ENCODE results near the gene SACM1L. TPM values are rescaled to one million over a fixed set of nuclear protein-coding genes. Genes with fewer than 3 reads are reported as not detected.
A peak's percentile ranks its signal among the peaks of the same experiment; 100 is the strongest.

Gene SACM1L
- 73.3 TPM for polyA plus RNA-seq
- long read RNA-seq, donor 1, transcript SACM1L-201 (20 exons, 3,723 nt): major isoform, 6 of 35 reads
- long read RNA-seq, donor 1, partial matches to known transcripts: 28 of 35 reads
- long read RNA-seq, donor 1, other reads (novel, unspliced or antisense): 0 of 35 reads
- long read RNA-seq, donor 2, transcript SACM1L-201 (20 exons, 3,723 nt): major isoform, 12 of 85 reads
- long read RNA-seq, donor 2, partial matches to known transcripts: 65 of 85 reads
- long read RNA-seq, donor 2, other reads (novel, unspliced or antisense): 0 of 85 reads
- long read RNA-seq, donor 3: 0 reads
- long read RNA-seq, donor 4, partial matches to known transcripts: 0 of 1 reads
- long read RNA-seq, donor 4, other reads (novel, unspliced or antisense): 0 of 1 reads
- long read RNA-seq, donor 5, transcript SACM1L-201 (20 exons, 3,723 nt): major isoform, 6 of 23 reads
- long read RNA-seq, donor 5, partial matches to known transcripts: 13 of 23 reads
- long read RNA-seq, donor 5, other reads (novel, unspliced or antisense): 0 of 23 reads
- long read RNA-seq, donor 6, transcript SACM1L-201 (20 exons, 3,723 nt): major isoform, 10 of 32 reads
- long read RNA-seq, donor 6, partial matches to known transcripts: 21 of 32 reads
- long read RNA-seq, donor 6, other reads (novel, unspliced or antisense): 0 of 32 reads
- long read RNA-seq, donor 7, partial matches to known transcripts: 25 of 28 reads
- long read RNA-seq, donor 7, other reads (novel, unspliced or antisense): 0 of 28 reads
- long read RNA-seq, donor 8, transcript SACM1L-201 (20 exons, 3,723 nt): major isoform, 10 of 51 reads
- long read RNA-seq, donor 8, transcript SACM1L-209 (4 exons, 854 nt): minor isoform, 6 of 51 reads
- long read RNA-seq, donor 8, partial matches to known transcripts: 34 of 51 reads
- long read RNA-seq, donor 8, other reads (novel, unspliced or antisense): 0 of 51 reads
- long read RNA-seq, donor 9, transcript SACM1L-201 (20 exons, 3,723 nt): major isoform, 6 of 7 reads
- long read RNA-seq, donor 9, partial matches to known transcripts: 0 of 7 reads
- long read RNA-seq, donor 9, other reads (novel, unspliced or antisense): 0 of 7 reads
- long read RNA-seq, donor 10, transcript SACM1L-201 (20 exons, 3,723 nt): major isoform, 11 of 54 reads
- long read RNA-seq, donor 10, partial matches to known transcripts: 38 of 54 reads
- long read RNA-seq, donor 10, other reads (novel, unspliced or antisense): 0 of 54 reads
- long read RNA-seq, donor 11, transcript SACM1L-201 (20 exons, 3,723 nt): major isoform, 6 of 48 reads
- long read RNA-seq, donor 11, partial matches to known transcripts: 40 of 48 reads
- long read RNA-seq, donor 11, other reads (novel, unspliced or antisense): 0 of 48 reads

GRCh38 chr3:45688882-45689786 lies at the start of gene SACM1L:
SACM1L (plus strand) TSS chr3:45689396; CDS start chr3:45689466, 70 bp downstream.
- Histone ChIP-seq H3K27ac (ENCODE audit: low read length) (peak within 1 kb of the TSS; percentile 85), H3K4me3 (ENCODE audit: low read length) (peak within 1 kb of the TSS; percentile 83), H3K9me3 (ENCODE audit: control insufficient read depth, low read depth, low read length) (no peaks in the 10 kb centered on the region), H3K27me3 (ENCODE audit: control insufficient read depth, insufficient read depth, low read length) (no peaks in the 10 kb centered on the region), H3K4me1 (ENCODE audit: control insufficient read depth, insufficient read depth, low read length) (peaks cover 19% of the 10 kb centered on the region), H3K36me3 (ENCODE audit: control insufficient read depth, insufficient read depth, low read length) (peaks cover 2% of the 10 kb centered on the region)
- peak; percentile 98 to 99 for DNase-seq
- no CpG with 5 or more reads among the region's 81 CpGs for WGBS (ENCODE audit: insufficient coverage, low lambda C conversion rate)

GRCh38 chr3:45640091-45640507 lies 49.1 kb upstream of the SACM1L start:
- no peaks in the 10 kb centered on the region for H3K27me3 ChIP-seq (ENCODE audit: control insufficient read depth, insufficient read depth, low read length)
- peaks cover 15% of the 10 kb centered on the region for H3K36me3 ChIP-seq (ENCODE audit: control insufficient read depth, insufficient read depth, low read length)
- peak overlapping the region; percentile 54 for H3K27ac ChIP-seq (ENCODE audit: low read length)
- peaks cover 6% of the 10 kb centered on the region for H3K4me1 ChIP-seq (ENCODE audit: control insufficient read depth, insufficient read depth, low read length)
- WGBS (ENCODE audit: insufficient coverage, low lambda C conversion rate): no CpG with 5 or more reads among the region's 1 CpG
- no peak for DNase-seq
- no peaks in the 10 kb centered on the region for H3K9me3 ChIP-seq (ENCODE audit: control insufficient read depth, low read depth, low read length)
- no peak overlapping the region for H3K4me3 ChIP-seq (ENCODE audit: low read length)

GRCh38 chr3:45640724-45641361 lies 48.4 kb upstream of the SACM1L start:
- Histone ChIP-seq H3K36me3 (ENCODE audit: control insufficient read depth, insufficient read depth, low read length) (peaks cover 12% of the 10 kb centered on the region), H3K4me3 (ENCODE audit: low read length) (no peak overlapping the region), H3K27ac (ENCODE audit: low read length) (peak overlapping the region; percentile 54), H3K9me3 (ENCODE audit: control insufficient read depth, low read depth, low read length) (no peaks in the 10 kb centered on the region), H3K27me3 (ENCODE audit: control insufficient read depth, insufficient read depth, low read length) (no peaks in the 10 kb centered on the region), H3K4me1 (ENCODE audit: control insufficient read depth, insufficient read depth, low read length) (peaks cover 6% of the 10 kb centered on the region)
- peak in 1 of 2 donors; percentile 35 for DNase-seq
- WGBS (ENCODE audit: insufficient coverage, low lambda C conversion rate): no CpG with 5 or more reads among the region's 4 CpGs

- no peaks in the 10 kb centered on the region for H3K9me3 ChIP-seq (ENCODE audit: control insufficient read depth, low read depth, low read length)
- no CpG with 5 or more reads among the region's 2 CpGs for WGBS (ENCODE audit: insufficient coverage, low lambda C conversion rate)
- no peak for DNase-seq
- peaks cover 7% of the 10 kb centered on the region for H3K4me1 ChIP-seq (ENCODE audit: control insufficient read depth, insufficient read depth, low read length)
- H3K27ac ChIP-seq (ENCODE audit: low read length): no peak overlapping the region
- no peak overlapping the region for H3K4me3 ChIP-seq (ENCODE audit: low read length)
- no peaks in the 10 kb centered on the region for H3K27me3 ChIP-seq (ENCODE audit: control insufficient read depth, insufficient read depth, low read length)
- H3K36me3 ChIP-seq (ENCODE audit: control insufficient read depth, insufficient read depth, low read length): peaks cover 5% of the 10 kb centered on the region
These were observed 47.4 kb upstream of the SACM1L start for GRCh38 chr3:45641756-45642155.

GRCh38 chr3:45642731-45643152 lies 46.5 kb upstream of the SACM1L start:
- H3K27me3 ChIP-seq (ENCODE audit: control insufficient read depth, insufficient read depth, low read length): no peaks in the 10 kb centered on the region
- no CpG with 5 or more reads among the region's 6 CpGs for WGBS (ENCODE audit: insufficient coverage, low lambda C conversion rate)
- peaks cover 3% of the 10 kb centered on the region for H3K36me3 ChIP-seq (ENCODE audit: control insufficient read depth, insufficient read depth, low read length)
- DNase-seq: no peak
- peaks cover 12% of the 10 kb centered on the region for H3K4me1 ChIP-seq (ENCODE audit: control insufficient read depth, insufficient read depth, low read length)
- H3K9me3 ChIP-seq (ENCODE audit: control insufficient read depth, low read depth, low read length): no peaks in the 10 kb centered on the region
- H3K4me3 ChIP-seq (ENCODE audit: low read length): no peak overlapping the region
- H3K27ac ChIP-seq (ENCODE audit: low read length): no peak overlapping the region

- H3K4me3 ChIP-seq (ENCODE audit: low read length): no peak overlapping the region
- peaks cover 2% of the 10 kb centered on the region for H3K36me3 ChIP-seq (ENCODE audit: control insufficient read depth, insufficient read depth, low read length)
- peaks cover 12% of the 10 kb centered on the region for H3K4me1 ChIP-seq (ENCODE audit: control insufficient read depth, insufficient read depth, low read length)
- no peak for DNase-seq
- 80% methylated on average over 2 of the region's 11 CpGs for WGBS (ENCODE audit: insufficient coverage, low lambda C conversion rate)
- no peak overlapping the region for H3K27ac ChIP-seq (ENCODE audit: low read length)
- H3K27me3 ChIP-seq (ENCODE audit: control insufficient read depth, insufficient read depth, low read length): no peaks in the 10 kb centered on the region
- no peaks in the 10 kb centered on the region for H3K9me3 ChIP-seq (ENCODE audit: control insufficient read depth, low read depth, low read length)
These were observed 45.0 kb upstream of the SACM1L start for GRCh38 chr3:45644063-45644790.

- DNase-seq: no peak
- WGBS (ENCODE audit: insufficient coverage, low lambda C conversion rate): no CpG with 5 or more reads among the region's 5 CpGs
- Histone ChIP-seq H3K27me3 (ENCODE audit: control insufficient read depth, insufficient read depth, low read length) (no peaks in the 10 kb centered on the region), H3K4me3 (ENCODE audit: low read length) (no peak overlapping the region), H3K27ac (ENCODE audit: low read length) (no peak overlapping the region), H3K9me3 (ENCODE audit: control insufficient read depth, low read depth, low read length) (no peaks in the 10 kb centered on the region), H3K36me3 (ENCODE audit: control insufficient read depth, insufficient read depth, low read length) (peaks cover 2% of the 10 kb centered on the region), H3K4me1 (ENCODE audit: control insufficient read depth, insufficient read depth, low read length) (peaks cover 12% of the 10 kb centered on the region)
These were observed 44.4 kb upstream of the SACM1L start for GRCh38 chr3:45644791-45645201.

GRCh38 chr3:45646051-45646585 lies 43.1 kb upstream of the SACM1L start:
- H3K4me3 ChIP-seq (ENCODE audit: low read length): no peak overlapping the region
- no peaks in the 10 kb centered on the region for H3K27me3 ChIP-seq (ENCODE audit: control insufficient read depth, insufficient read depth, low read length)
- WGBS (ENCODE audit: insufficient coverage, low lambda C conversion rate): no CpG with 5 or more reads among the region's 6 CpGs
- H3K36me3 ChIP-seq (ENCODE audit: control insufficient read depth, insufficient read depth, low read length): peaks cover 2% of the 10 kb centered on the region
- no peaks in the 10 kb centered on the region for H3K9me3 ChIP-seq (ENCODE audit: control insufficient read depth, low read depth, low read length)
- H3K27ac ChIP-seq (ENCODE audit: low read length): no peak overlapping the region
- no peak for DNase-seq
- H3K4me1 ChIP-seq (ENCODE audit: control insufficient read depth, insufficient read depth, low read length): peaks cover 7% of the 10 kb centered on the region

Measured in large intestine (tissue), 12 donors.